Naive thymus-derived CD8-positive, alpha-beta T cell (primary cell): ENCODE results near the gene ELOB. TPM values are rescaled to one million over a fixed set of nuclear protein-coding genes. Genes with fewer than 3 reads are reported as not detected.

ENCODE experiments used
- ATAC-seq, 2 donors: fragments of 150-1000 bp; cut with Tn5 transposase in 1 of 2; sonication (Bioruptor Pico), chemical (Tn5 transposase) in 1 of 2; 1 replicate in 1 of 2; 2 replicates in 1 of 2; pipeline ENCODE4 v1.10.0; 2021; ENCODE audit warnings: mild to moderate bottlenecking in 2 of 2, moderate library complexity in 2 of 2
- POLR2A ChIA-PET: fragments of 350-600 bp; sonication (Branson Sonifier 250); formaldehyde crosslinking; loops from one replicate; lab custom pipeline; 2021; ENCODE audit warnings: antibody characterized with exemption; lab: Charles Lee
- DNase-seq, 10 donors: peaks; one replicate each; pipeline versions ENCODE4 v3.0.0 to v3.0.0-alpha.2; 2020 to 2022
- H3K27ac Mint-ChIP-seq, 10 donors: one replicate each; pipeline ENCODE4 v1.8.0; 2020 to 2022; ENCODE audit warnings: mild to moderate bottlenecking in 10 of 10, mixed read lengths in 10 of 10, moderate library complexity in 4 of 10, inconsistent platforms in 1 of 10
- H3K27me3 Mint-ChIP-seq, 5 donors: one replicate each; pipeline ENCODE4 v1.8.0; 2021 to 2022; ENCODE audit warnings: mixed read lengths in 5 of 5
- H3K36me3 Mint-ChIP-seq, 3 donors: one replicate each; pipeline ENCODE4 v1.8.0; 2020 to 2022; ENCODE audit warnings: mixed read lengths in 3 of 3, mild to moderate bottlenecking in 2 of 3, inconsistent platforms in 1 of 3
- H3K4me1 Mint-ChIP-seq, 4 donors: one replicate each; pipeline ENCODE4 v1.8.0; 2021 to 2022; ENCODE audit warnings: mixed read lengths in 4 of 4
- H3K4me3 Mint-ChIP-seq, 10 donors: one replicate each; pipeline ENCODE4 v1.8.0; 2020 to 2022; ENCODE audit warnings: mild to moderate bottlenecking in 10 of 10, mixed read lengths in 10 of 10, moderate library complexity in 6 of 10, inconsistent platforms in 1 of 10
- H3K9me3 Mint-ChIP-seq, 9 donors: one replicate each; pipeline ENCODE4 v1.8.0; 2020 to 2022; ENCODE audit warnings: mixed read lengths in 9 of 9, mild to moderate bottlenecking in 3 of 9, inconsistent platforms in 1 of 9, moderate library complexity in 1 of 9
- polyA plus RNA-seq, 3 donors: library from polyadenylated mRNA; unstranded; fragments of 300-500 nt; fragmentation: Illumina TruSeq; gene quantifications; one replicate each; pipeline ENCODE4 v1.2.3, GENCODE V29; 2021
- total RNA-seq, 8 experiments: library from RNA in 2 of 8; stranded (reverse) in 2 of 8; gene quantifications; one replicate each; pipeline ENCODE4 v1.2.3 and lab custom pipeline; 2021 to 2026

Gene ELOB
- total RNA-seq = 100 to 1,000 TPM; 121 to 137 TPM
- polyA plus RNA-seq = 100 to 1,000 TPM; 230 to 301 (median 288) TPM
- total RNA-seq (lab: John Stamatoyannopoulos, UW) = 44.1 to 164 (median 70.2) reads per million in 6 experiments

- H3K4me3 Mint-ChIP-seq = peak within 1 kb of the TSS; percentile 89 to 97 (median 96)
- H3K27ac Mint-ChIP-seq = peak within 1 kb of the TSS; percentile 96 to 99 (median 99)
- peaks cover 0 to 23% (median 3%) of the 10 kb centered on the region in 3 donors for H3K36me3 Mint-ChIP-seq
- no peaks in the 10 kb centered on the region for H3K9me3 Mint-ChIP-seq
- H3K27me3 Mint-ChIP-seq = no peaks in the 10 kb centered on the region
- peak; percentile 82 to 89 for ATAC-seq
- H3K4me1 Mint-ChIP-seq = peaks cover 23 to 58% (median 48%) of the 10 kb centered on the region in 4 donors
- peak; percentile 81 to 93 (median 88) for DNase-seq
- POLR2A ChIA-PET = interaction anchor here (1.0 to 8.2 kb wide), 18 partner anchors 8 to 813 kb away, joined by 3 to 128 read pairs (median 6); partner anchors contain the start of genes FLYWCH1, FLYWCH2, HCFC1R1 and KCTD5
These were observed at the start of gene ELOB for GRCh38 chr16:2777231-2777902. Gene ELOB (minus strand): TSS chr16:2777280. CDS start chr16:2777239, 41 bp downstream.

- Mint-ChIP-seq H3K4me1 (peaks cover 0 to 1% (median under 1%) of the 10 kb centered on the region in 4 donors), H3K27ac (no peak overlapping the region), H3K27me3 (peaks cover 0 to 5% (median 3%) of the 10 kb centered on the region in 5 donors), H3K36me3 (no peaks in the 10 kb centered on the region), H3K9me3 (no peaks in the 10 kb centered on the region), H3K4me3 (no peak overlapping the region)
- DNase-seq = no peak
- ATAC-seq = no peak
- POLR2A ChIA-PET = no interaction called here
These were observed 48.8 kb upstream of the ELOB start for GRCh38 chr16:2825906-2826305.

- no peak overlapping the region for H3K27ac Mint-ChIP-seq
- H3K27me3 Mint-ChIP-seq = peaks cover 0 to 4% (median 0%) of the 10 kb centered on the region in 5 donors
- H3K9me3 Mint-ChIP-seq = no peaks in the 10 kb centered on the region
- DNase-seq (no peak), ATAC-seq (no peak)
- H3K36me3 Mint-ChIP-seq = no peaks in the 10 kb centered on the region
- H3K4me1 Mint-ChIP-seq = no peaks in the 10 kb centered on the region
- H3K4me3 Mint-ChIP-seq = no peak overlapping the region
- POLR2A ChIA-PET = no interaction called here
These were observed 48.1 kb upstream of the ELOB start for GRCh38 chr16:2825049-2825742.

GRCh38 chr16:2824626-2825025, 47.5 kb upstream of the ELOB start:
- no peak overlapping the region for H3K4me3 Mint-ChIP-seq
- no peak for ATAC-seq
- H3K27ac Mint-ChIP-seq = no peak overlapping the region
- no peaks in the 10 kb centered on the region for H3K4me1 Mint-ChIP-seq
- DNase-seq = no peak
- no peaks in the 10 kb centered on the region for H3K9me3 Mint-ChIP-seq
- POLR2A ChIA-PET = no interaction called here
- no peaks in the 10 kb centered on the region for H3K36me3 Mint-ChIP-seq
- H3K27me3 Mint-ChIP-seq = peaks cover 0 to 4% (median 0%) of the 10 kb centered on the region in 5 donors

- H3K27ac Mint-ChIP-seq = no peak overlapping the region
- POLR2A ChIA-PET = no interaction called here
- peaks cover 0 to 2% (median 0%) of the 10 kb centered on the region in 5 donors for H3K27me3 Mint-ChIP-seq
- no peak overlapping the region for H3K4me3 Mint-ChIP-seq
- DNase-seq = no peak
- H3K4me1 Mint-ChIP-seq = peaks cover 0 to 4% (median 0%) of the 10 kb centered on the region in 4 donors
- H3K9me3 Mint-ChIP-seq = no peaks in the 10 kb centered on the region
- H3K36me3 Mint-ChIP-seq = no peaks in the 10 kb centered on the region
- ATAC-seq = no peak
These were observed 45.4 kb upstream of the ELOB start for GRCh38 chr16:2822496-2822895.

- POLR2A ChIA-PET = no interaction called here
- Mint-ChIP-seq H3K4me1 (peaks cover 0 to 4% (median 0%) of the 10 kb centered on the region in 4 donors), H3K27ac (no peak overlapping the region), H3K27me3 (peaks cover 0 to 2% (median 0%) of the 10 kb centered on the region in 5 donors), H3K4me3 (no peak overlapping the region), H3K36me3 (no peaks in the 10 kb centered on the region), H3K9me3 (no peaks in the 10 kb centered on the region)
- ATAC-seq (no peak), DNase-seq (no peak)
These were observed 45.0 kb upstream of the ELOB start for GRCh38 chr16:2822158-2822495.

- POLR2A ChIA-PET = no interaction called here
- Mint-ChIP-seq H3K36me3 (no peaks in the 10 kb centered on the region), H3K27me3 (peaks cover 0 to 2% (median 0%) of the 10 kb centered on the region in 5 donors)
These were observed 44.5 kb upstream of the ELOB start for GRCh38 chr16:2821487-2822157.

GRCh38 chr16:2820836-2821486, 43.9 kb upstream of the ELOB start:
- Mint-ChIP-seq H3K4me3 (no peak overlapping the region), H3K27me3 (peaks cover 0 to 2% (median 0%) of the 10 kb centered on the region in 5 donors), H3K9me3 (no peaks in the 10 kb centered on the region), H3K27ac (no peak overlapping the region), H3K4me1 (peaks cover 0 to 4% (median 0%) of the 10 kb centered on the region in 4 donors), H3K36me3 (no peaks in the 10 kb centered on the region)
- ATAC-seq (no peak), DNase-seq (no peak)
- POLR2A ChIA-PET = no interaction called here

More at GRCh38 chr16:2821487-2822157, 44.5 kb upstream of the ELOB start:
- Mint-ChIP-seq H3K4me3 (no peak overlapping the region), H3K9me3 (no peaks in the 10 kb centered on the region), H3K27ac (no peak overlapping the region), H3K4me1 (peaks cover 0 to 4% (median 0%) of the 10 kb centered on the region in 4 donors)
- ATAC-seq = no peak
- no peak for DNase-seq

GRCh38 chr16:2819939-2820835, 43.1 kb upstream of the ELOB start:
- Mint-ChIP-seq H3K36me3 (no peaks in the 10 kb centered on the region), H3K4me3 (no peak overlapping the region), H3K9me3 (no peaks in the 10 kb centered on the region), H3K27ac (no peak overlapping the region), H3K27me3 (peaks cover 0 to 2% (median 0%) of the 10 kb centered on the region in 5 donors), H3K4me1 (peaks cover 0 to 4% (median 0%) of the 10 kb centered on the region in 4 donors)
- POLR2A ChIA-PET = no interaction called here
- ATAC-seq (no peak), DNase-seq (peak in 1 of 10 donors; percentile 58)

GRCh38 chr16:2819179-2819938, 42.3 kb upstream of the ELOB start:
- Mint-ChIP-seq H3K9me3 (no peaks in the 10 kb centered on the region), H3K27ac (peak overlapping the region in 1 of 10 donors; percentile 41), H3K36me3 (no peaks in the 10 kb centered on the region), H3K27me3 (no peaks in the 10 kb centered on the region), H3K4me1 (peaks cover 0 to 4% (median 0%) of the 10 kb centered on the region in 4 donors), H3K4me3 (no peak overlapping the region)
- DNase-seq (peak in 1 of 10 donors; percentile 43), ATAC-seq (no peak)
- POLR2A ChIA-PET = no interaction called here

GRCh38 chr16:2818272-2818876, 41.3 kb upstream of the ELOB start:
- no peaks in the 10 kb centered on the region for H3K36me3 Mint-ChIP-seq
- ATAC-seq = no peak
- no peaks in the 10 kb centered on the region for H3K27me3 Mint-ChIP-seq
- no peaks in the 10 kb centered on the region for H3K9me3 Mint-ChIP-seq
- POLR2A ChIA-PET = no interaction called here
- peak overlapping the region in 3 of 10 donors; percentile 34 to 39 (median 38) for H3K4me3 Mint-ChIP-seq
- peak overlapping the region in 1 of 10 donors; percentile 65 for H3K27ac Mint-ChIP-seq
- peak in 1 of 10 donors; percentile 50 for DNase-seq
- peaks cover 0 to 4% (median 0%) of the 10 kb centered on the region in 4 donors for H3K4me1 Mint-ChIP-seq
